GM12878 (cell line): Measurements from ENCODE around the gene POT1. TPM values are rescaled to one million over a fixed set of nuclear protein-coding genes. Genes with fewer than 3 reads are reported as not detected.

ENCODE experiments used
- ATAC-seq: fragments of 200-7000 bp; cut with Tn5 transposase; 3 replicates; pipeline ENCODE4 v1.9.1; 2020; ENCODE audit warnings: mild to moderate bottlenecking, moderate library complexity
- BruUV-seq: library from RNA; stranded (reverse); fragments of 400-500 nt; replicated peaks from 2 replicates; lab custom pipeline; 2021; lab: Mats Ljungman, UMichigan
- CTCF ChIA-PET: fragments of 300-600 bp; sonication (Branson Sonifier 250); formaldehyde crosslinking; extraction: SDS; loops from one replicate; lab custom pipeline; 2021; ENCODE audit warnings: inconsistent platforms; lab: Yijun Ruan, JAX
- POLR2A ChIA-PET: fragments of 350-600 bp; formaldehyde crosslinking; extraction: SDS; loops from one replicate; lab custom pipeline; 2021; ENCODE audit warnings: inconsistent platforms; lab: Charles Lee
- RAD21 ChIA-PET: fragments of 300-600 bp; sonication (Branson Sonifier 250); formaldehyde crosslinking; loops from one replicate; lab custom pipeline; 2023; ENCODE audit warnings: antibody characterized with exemption; ENCODE audit not compliant: unreplicated experiment; lab: Charles Lee
- SMC1A ChIA-PET: fragments of 300-600 bp; sonication (Branson Sonifier 250); formaldehyde crosslinking; loops from one replicate; lab custom pipeline; 2023; ENCODE audit not compliant: unreplicated experiment, uncharacterized antibody; lab: Charles Lee
- DNase-seq: peaks from one replicate; pipeline ENCODE4 v3.0.0-alpha.2; 2011; ENCODE audit warnings: low read depth, low spot score
- FAIRE-seq: peaks from 3 replicates; lab custom pipeline; 2011; peaks lifted over from hg19 to GRCh38; lab: Jason Lieb, UNC
- H2AFZ ChIP-seq: 2 replicates; pipeline ENCODE4 v1.6.0; 2011; ENCODE audit warnings: low read depth, low read length, control low read depth; ENCODE audit not compliant: control insufficient read depth
- H3K27ac ChIP-seq: 2 replicates; pipeline ENCODE4 v1.5.1; 2011; ENCODE audit warnings: control low read depth; ENCODE audit not compliant: control insufficient read depth, insufficient read depth
- H3K27me3 ChIP-seq, 2 experiments: replicated peaks in 1 of 2; 2 replicates each; pipeline versions ENCODE4 v1.6.0 to v1.6.1; 2011; ENCODE audit warnings: low read length in 1 of 2; ENCODE audit not compliant: control insufficient read depth in 2 of 2, insufficient read depth in 2 of 2
- H3K36me3 ChIP-seq, 2 experiments: 2 replicates each; pipeline ENCODE4 v1.5.1; 2011; ENCODE audit warnings: low read length in 1 of 2; ENCODE audit not compliant: control insufficient read depth in 2 of 2, insufficient read depth in 2 of 2
- H3K4me1 ChIP-seq: 2 replicates; pipeline ENCODE4 v1.6.1; 2011; ENCODE audit warnings: mild to moderate bottlenecking, low read length, moderate library complexity, mixed read lengths; ENCODE audit not compliant: control insufficient read depth, insufficient read depth
- H3K4me2 ChIP-seq: 2 replicates; pipeline ENCODE4 v1.6.0; 2011; ENCODE audit warnings: control low read depth; ENCODE audit not compliant: control insufficient read depth, insufficient read depth
- H3K4me3 ChIP-seq: fragments of 200-600 bp; sonication (generic); 2 replicates; pipeline ENCODE4 v1.5.1; 2016
- H3K79me2 ChIP-seq: 2 replicates; pipeline ENCODE4 v1.6.0; 2011; ENCODE audit warnings: low read length; ENCODE audit not compliant: control insufficient read depth, insufficient read depth
- H3K9ac ChIP-seq: 2 replicates; pipeline ENCODE4 v1.8.0; 2011; ENCODE audit warnings: low read length, control low read depth, mixed read lengths; ENCODE audit not compliant: control insufficient read depth, insufficient read depth
- H3K9me3 ChIP-seq: replicated peaks from 3 replicates; pipeline ENCODE4 v1.5.1; 2011; ENCODE audit warnings: mild to moderate bottlenecking, low read length; ENCODE audit not compliant: control insufficient read depth, insufficient read depth
- H4K20me1 ChIP-seq: 2 replicates; pipeline ENCODE4 v1.6.0; 2011; ENCODE audit not compliant: control insufficient read depth, insufficient read depth
- EZH2 ChIP-seq: IDR thresholded peaks from 2 replicates; pipeline ENCODE4 v1.6.1; 2012; ENCODE audit warnings: low read depth, mild to moderate bottlenecking, control low read depth, inconsistent platforms, low read length, borderline replicate concordance; ENCODE audit not compliant: control insufficient read depth
- RELA ChIP-seq: fragments of 450-650 bp; IDR thresholded peaks from 2 replicates; pipeline ENCODE4 v1.8.0; 2014; ENCODE audit warnings: borderline replicate concordance; ENCODE audit not compliant: partially characterized antibody
- SPI1 ChIP-seq: IDR thresholded peaks from 2 replicates; pipeline ENCODE4 v1.6.1; 2011; ENCODE audit warnings: low read depth, mild to moderate bottlenecking, low read length, moderate library complexity, borderline replicate concordance; ENCODE audit not compliant: insufficient read depth
- USF1 ChIP-seq: IDR thresholded peaks from 2 replicates; pipeline ENCODE4 v1.6.1; 2011; ENCODE audit warnings: borderline replicate concordance, low read depth, mild to moderate bottlenecking, moderate library complexity, mixed read lengths, low read length; ENCODE audit not compliant: insufficient read depth; ENCODE audit errors: extremely low read length
- WGBS: methylation state at CpG from one replicate; pipeline ENCODE4 v1.1.6; 2016; ENCODE audit warnings: low lambda C conversion rate; ENCODE audit not compliant: insufficient replicate concordance, insufficient coverage; ENCODE audit errors: missing lambda C conversion rate; 5-methylcytosine and 5-hydroxymethylcytosine counted together
- in situ Hi-C: fragments of 300-500 bp; cut with MboI; formaldehyde crosslinking; loops from 9 replicates; pipeline ENCODE4 v1.14.3; 2018; ENCODE audit warnings: mixed read lengths
- intact Hi-C: fragments of 100-400 bp; cut with micrococcal nuclease; formaldehyde crosslinking; loops from one replicate; pipeline ENCODE4 v1.14.2; 2022; ENCODE audit not compliant: unreplicated experiment
- polyA plus RNA-seq, 11 experiments: library from polyadenylated mRNA; depleted of rRNA in 4 of 11; unstranded in 6 of 11; stranded (reverse) in 5 of 11; fragments of >200 nt; fragmentation: Nextera tagmentation in 4 of 11; fragmentation: Illumina TruSeq in 1 of 11; extraction: Ambion mirVana in 4 of 11; extraction: Trizol in 1 of 11; gene quantifications; 1 replicate in 1 of 11; 2 replicates in 10 of 11; pipeline versions ENCODE4 v1.2.1 to v1.2.3, GENCODE V29; 2011 to 2016; ENCODE audit warnings: inconsistent platforms in 2 of 11, missing spikeins in 2 of 11, low read depth in 1 of 11
- total RNA-seq, 4 experiments: library from RNA; depleted of rRNA in 3 of 4; stranded (reverse); fragments of >200 nt in 3 of 4; fragmentation: Illumina TruSeq in 1 of 4; extraction: Trizol in 1 of 4; gene quantifications; 2 replicates each; pipeline versions ENCODE4 v1.2.1 to v1.2.3, GENCODE V29; 2013 to 2021
- TF ChIP-seq, protein P1 (sequence below): fragments of 450-650 bp; formaldehyde crosslinking; IDR thresholded peaks from 2 replicates; pipeline ENCODE4 v1.4.0; 2020; ENCODE audit warnings: mild to moderate bottlenecking, moderate library complexity
- TF ChIP-seq, protein P2 (sequence below): IDR thresholded peaks from 2 replicates; pipeline ENCODE4 v1.6.1; 2011; ENCODE audit warnings: mild to moderate bottlenecking, low read depth, low read length, moderate library complexity; ENCODE audit not compliant: insufficient replicate concordance

The POT1 gene
- total and polyA plus RNA-seq, 10 of the 15 experiments (the other 5 are each of a cell fraction or from before 2014, with no cell fraction given): 16.3 to 87.0 (median 33.9) TPM

- no peaks in the 10 kb centered on the region for H4K20me1 ChIP-seq
- H3K27me3 ChIP-seq: no peaks in the 10 kb centered on the region
- RAD21 ChIA-PET: no interaction called here
- no peak overlapping the region for H3K27ac ChIP-seq
- no peak overlapping the region for H3K9ac ChIP-seq
- no peaks in the 10 kb centered on the region for H3K4me1 ChIP-seq
- no peaks in the 10 kb centered on the region for H3K36me3 ChIP-seq
- H3K79me2 ChIP-seq: no peaks in the 10 kb centered on the region
- H3K9me3 ChIP-seq: no peaks in the 10 kb centered on the region
- in situ Hi-C loops: no loop called here
- WGBS: 43% methylated on average over 2 of the region's 2 CpGs
- FAIRE-seq: no peak
- CTCF ChIA-PET: no interaction called here
- no TSS peak for BruUV-seq
- no peak overlapping the region for H3K4me3 ChIP-seq
- no peak overlapping the region for H2AFZ ChIP-seq
- POLR2A ChIA-PET: no interaction called here
- no peak for DNase-seq
- TF ChIP-seq, protein P1, sequence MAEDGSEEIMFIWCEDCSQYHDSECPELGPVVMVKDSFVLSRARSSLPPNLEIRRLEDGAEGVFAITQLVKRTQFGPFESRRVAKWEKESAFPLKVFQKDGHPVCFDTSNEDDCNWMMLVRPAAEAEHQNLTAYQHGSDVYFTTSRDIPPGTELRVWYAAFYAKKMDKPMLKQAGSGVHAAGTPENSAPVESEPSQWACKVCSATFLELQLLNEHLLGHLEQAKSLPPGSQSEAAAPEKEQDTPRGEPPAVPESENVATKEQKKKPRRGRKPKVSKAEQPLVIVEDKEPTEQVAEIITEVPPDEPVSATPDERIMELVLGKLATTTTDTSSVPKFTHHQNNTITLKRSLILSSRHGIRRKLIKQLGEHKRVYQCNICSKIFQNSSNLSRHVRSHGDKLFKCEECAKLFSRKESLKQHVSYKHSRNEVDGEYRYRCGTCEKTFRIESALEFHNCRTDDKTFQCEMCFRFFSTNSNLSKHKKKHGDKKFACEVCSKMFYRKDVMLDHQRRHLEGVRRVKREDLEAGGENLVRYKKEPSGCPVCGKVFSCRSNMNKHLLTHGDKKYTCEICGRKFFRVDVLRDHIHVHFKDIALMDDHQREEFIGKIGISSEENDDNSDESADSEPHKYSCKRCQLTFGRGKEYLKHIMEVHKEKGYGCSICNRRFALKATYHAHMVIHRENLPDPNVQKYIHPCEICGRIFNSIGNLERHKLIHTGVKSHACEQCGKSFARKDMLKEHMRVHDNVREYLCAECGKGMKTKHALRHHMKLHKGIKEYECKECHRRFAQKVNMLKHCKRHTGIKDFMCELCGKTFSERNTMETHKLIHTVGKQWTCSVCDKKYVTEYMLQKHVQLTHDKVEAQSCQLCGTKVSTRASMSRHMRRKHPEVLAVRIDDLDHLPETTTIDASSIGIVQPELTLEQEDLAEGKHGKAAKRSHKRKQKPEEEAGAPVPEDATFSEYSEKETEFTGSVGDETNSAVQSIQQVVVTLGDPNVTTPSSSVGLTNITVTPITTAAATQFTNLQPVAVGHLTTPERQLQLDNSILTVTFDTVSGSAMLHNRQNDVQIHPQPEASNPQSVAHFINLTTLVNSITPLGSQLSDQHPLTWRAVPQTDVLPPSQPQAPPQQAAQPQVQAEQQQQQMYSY (CRISPR knock-in tag): no peak
- TF ChIP-seq, protein P2, sequence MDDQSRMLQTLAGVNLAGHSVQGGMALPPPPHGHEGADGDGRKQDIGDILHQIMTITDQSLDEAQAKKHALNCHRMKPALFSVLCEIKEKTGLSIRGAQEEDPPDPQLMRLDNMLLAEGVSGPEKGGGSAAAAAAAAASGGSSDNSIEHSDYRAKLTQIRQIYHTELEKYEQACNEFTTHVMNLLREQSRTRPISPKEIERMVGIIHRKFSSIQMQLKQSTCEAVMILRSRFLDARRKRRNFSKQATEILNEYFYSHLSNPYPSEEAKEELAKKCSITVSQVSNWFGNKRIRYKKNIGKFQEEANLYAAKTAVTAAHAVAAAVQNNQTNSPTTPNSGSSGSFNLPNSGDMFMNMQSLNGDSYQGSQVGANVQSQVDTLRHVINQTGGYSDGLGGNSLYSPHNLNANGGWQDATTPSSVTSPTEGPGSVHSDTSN: no peak
- TF ChIP-seq EZH2 (no peak), RELA (no peak), SPI1 (no peak), USF1 (no peak)
- TF ChIP-seq, all 136 proteins: peak for 0
- no peak overlapping the region for H3K4me2 ChIP-seq
- intact Hi-C loops: no loop called here
- SMC1A ChIA-PET: interaction anchor here (1.6 kb wide), 1 partner anchor 9 kb away, joined by 3 read pairs; no protein-coding TSS in a partner anchor
- ATAC-seq: no peak
Observed at GRCh38 chr7:124943472-124943871, 13.8 kb upstream of the POT1 start.
